Measurements from ENCODE around the gene STK26.
"Not testable (repeated sequence)": the region's sequence is repeated elsewhere in the genome, so short reads cannot be mapped to it uniquely, and the experiment has no call there.

STK26 gene

DNA sequence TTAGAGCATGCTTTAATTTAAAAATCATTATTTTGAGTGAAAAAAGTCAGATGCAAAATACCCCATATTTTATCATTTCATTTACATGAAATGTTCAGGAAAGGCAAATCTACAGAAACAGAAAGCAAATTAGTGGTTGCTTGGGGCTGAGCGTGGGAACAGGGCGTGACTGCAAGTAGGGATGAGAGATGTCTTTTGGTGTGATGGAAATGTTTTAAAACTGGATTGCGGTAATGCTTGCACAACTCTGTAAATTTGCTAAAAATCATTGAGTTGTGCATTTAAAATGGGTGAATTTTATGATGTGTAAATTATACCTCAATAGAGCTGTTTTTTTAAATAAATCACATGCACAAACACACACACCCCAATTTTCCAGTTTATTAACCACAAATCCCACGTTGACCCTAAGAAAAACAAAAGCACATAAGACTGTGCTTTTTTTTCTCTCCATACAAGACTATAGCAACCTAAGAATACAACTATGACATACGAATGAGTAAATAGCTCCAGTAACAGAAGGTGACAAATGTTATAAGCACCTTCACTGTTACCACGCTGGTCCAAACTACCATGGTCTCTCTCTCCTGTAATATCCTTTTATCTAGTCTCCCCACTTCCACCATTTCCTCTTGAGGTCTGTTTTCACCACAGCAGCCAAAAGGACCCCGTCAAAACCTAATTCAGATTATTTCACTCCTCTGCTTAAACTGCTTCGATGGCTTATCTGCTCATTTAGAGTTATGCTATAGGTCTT, 67.5 kb downstream of the STK26 start:
- no peak for DNase-seq (ENCODE audit: extremely low read depth, insufficient read length)
- Histone ChIP-seq H3K4me3 (replicated peaks; ENCODE audit: low read depth, low read length) (no peak overlapping the region), H3K36me3 (ENCODE audit: control insufficient read depth, insufficient read depth, low read length) (no peaks in the 10 kb centered on the region), H3K27me3 (replicated peaks; ENCODE audit: control insufficient read depth, insufficient read depth, low read length) (no peaks in the 10 kb centered on the region)
- TF ChIP-seq, protein P1, sequence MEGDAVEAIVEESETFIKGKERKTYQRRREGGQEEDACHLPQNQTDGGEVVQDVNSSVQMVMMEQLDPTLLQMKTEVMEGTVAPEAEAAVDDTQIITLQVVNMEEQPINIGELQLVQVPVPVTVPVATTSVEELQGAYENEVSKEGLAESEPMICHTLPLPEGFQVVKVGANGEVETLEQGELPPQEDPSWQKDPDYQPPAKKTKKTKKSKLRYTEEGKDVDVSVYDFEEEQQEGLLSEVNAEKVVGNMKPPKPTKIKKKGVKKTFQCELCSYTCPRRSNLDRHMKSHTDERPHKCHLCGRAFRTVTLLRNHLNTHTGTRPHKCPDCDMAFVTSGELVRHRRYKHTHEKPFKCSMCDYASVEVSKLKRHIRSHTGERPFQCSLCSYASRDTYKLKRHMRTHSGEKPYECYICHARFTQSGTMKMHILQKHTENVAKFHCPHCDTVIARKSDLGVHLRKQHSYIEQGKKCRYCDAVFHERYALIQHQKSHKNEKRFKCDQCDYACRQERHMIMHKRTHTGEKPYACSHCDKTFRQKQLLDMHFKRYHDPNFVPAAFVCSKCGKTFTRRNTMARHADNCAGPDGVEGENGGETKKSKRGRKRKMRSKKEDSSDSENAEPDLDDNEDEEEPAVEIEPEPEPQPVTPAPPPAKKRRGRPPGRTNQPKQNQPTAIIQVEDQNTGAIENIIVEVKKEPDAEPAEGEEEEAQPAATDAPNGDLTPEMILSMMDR (IDR thresholded peaks at IDR 0.05; ENCODE audit: insufficient read depth, low read length, poor library complexity, severe bottlenecking) = no peak

GRCh38 chrX:132092439-132093065, 69.5 kb downstream of the STK26 start:
- TF ChIP-seq, protein P1 (IDR thresholded peaks at IDR 0.05; ENCODE audit: insufficient read depth, low read length, poor library complexity, severe bottlenecking) = peak; percentile 86
- no peaks in the 10 kb centered on the region for H3K27me3 ChIP-seq (replicated peaks; ENCODE audit: control insufficient read depth, insufficient read depth, low read length)
- peak; percentile 5 for DNase-seq (ENCODE audit: extremely low read depth, insufficient read length)
- no peak overlapping the region for H3K4me3 ChIP-seq (replicated peaks; ENCODE audit: low read depth, low read length)
- H3K36me3 ChIP-seq (ENCODE audit: control insufficient read depth, insufficient read depth, low read length) = no peaks in the 10 kb centered on the region

GRCh38 chrX:132093239-132093860, 70.2 kb downstream of the STK26 start:
- Histone ChIP-seq H3K27me3 (replicated peaks; ENCODE audit: control insufficient read depth, insufficient read depth, low read length) (no peaks in the 10 kb centered on the region), H3K4me3 (replicated peaks; ENCODE audit: low read depth, low read length) (no peak overlapping the region), H3K36me3 (ENCODE audit: control insufficient read depth, insufficient read depth, low read length) (no peaks in the 10 kb centered on the region)
- DNase-seq (ENCODE audit: extremely low read depth, insufficient read length) = no peak
- TF ChIP-seq, protein P1 (IDR thresholded peaks at IDR 0.05; ENCODE audit: insufficient read depth, low read length, poor library complexity, severe bottlenecking) = no peak

DNA sequence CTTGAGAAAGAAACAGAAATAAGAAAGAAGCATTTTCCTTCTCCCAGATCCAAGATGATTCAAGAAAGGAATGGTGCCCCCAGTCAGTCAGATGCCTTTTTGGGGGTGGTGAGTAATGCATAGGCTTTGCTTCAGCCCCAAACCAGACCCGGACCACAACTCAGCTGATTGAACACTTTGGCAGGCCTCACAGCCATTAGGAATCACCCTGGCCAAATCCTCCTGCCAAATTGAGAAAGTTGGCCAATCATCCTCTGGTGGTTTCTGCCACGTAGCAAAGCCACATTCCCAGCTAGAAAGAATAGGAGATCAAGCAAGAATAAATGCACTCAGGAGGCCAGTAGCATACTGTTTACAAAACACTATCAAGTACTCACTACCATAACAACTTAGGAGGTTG, 71.1 kb downstream of the STK26 start:
- Histone ChIP-seq H3K36me3 (ENCODE audit: control insufficient read depth, insufficient read depth, low read length) (no peaks in the 10 kb centered on the region), H3K4me3 (replicated peaks; ENCODE audit: low read depth, low read length) (no peak overlapping the region), H3K27me3 (replicated peaks; ENCODE audit: control insufficient read depth, insufficient read depth, low read length) (no peaks in the 10 kb centered on the region)
- TF ChIP-seq, protein P1 (IDR thresholded peaks at IDR 0.05; ENCODE audit: insufficient read depth, low read length, poor library complexity, severe bottlenecking) = no peak
- DNase-seq (ENCODE audit: extremely low read depth, insufficient read length) = no peak

- not testable (repeated sequence) for DNase-seq (ENCODE audit: extremely low read depth, insufficient read length); H3K36me3 ChIP-seq (ENCODE audit: control insufficient read depth, insufficient read depth, low read length); H3K4me3 ChIP-seq (replicated peaks; ENCODE audit: low read depth, low read length); H3K27me3 ChIP-seq (replicated peaks; ENCODE audit: control insufficient read depth, insufficient read depth, low read length)
These were observed 75.6 kb downstream of the STK26 start for GRCh38 chrX:132098704-132099103.

GRCh38 chrX:132101206-132101605, 78.1 kb downstream of the STK26 start:
- TF ChIP-seq, protein P1 (IDR thresholded peaks at IDR 0.05; ENCODE audit: insufficient read depth, low read length, poor library complexity, severe bottlenecking) = no peak
- H3K36me3 ChIP-seq (ENCODE audit: control insufficient read depth, insufficient read depth, low read length) = no peaks in the 10 kb centered on the region
- no peak overlapping the region for H3K4me3 ChIP-seq (replicated peaks; ENCODE audit: low read depth, low read length)
- H3K27me3 ChIP-seq (replicated peaks; ENCODE audit: control insufficient read depth, insufficient read depth, low read length) = no peaks in the 10 kb centered on the region
- DNase-seq (ENCODE audit: extremely low read depth, insufficient read length) = no peak
